ENCODE data around the gene CMTM1.

CMTM1 gene

GRCh38 chr16:66612422-66612821 is 46.2 kb downstream of the CMTM1 start:
- no peak for DNase-seq (ENCODE audit: extremely low read depth, low read depth)
- no peak for TF ChIP-seq CTCF (IDR thresholded peaks at IDR 0.05; ENCODE audit: low read depth, low read length)

GRCh38 chr16:66614161-66614802 is 48.0 kb downstream of the CMTM1 start:
- no peak for TF ChIP-seq CTCF (IDR thresholded peaks at IDR 0.05; ENCODE audit: low read depth, low read length)
- DNase-seq (ENCODE audit: extremely low read depth, low read depth): no peak

DNA sequence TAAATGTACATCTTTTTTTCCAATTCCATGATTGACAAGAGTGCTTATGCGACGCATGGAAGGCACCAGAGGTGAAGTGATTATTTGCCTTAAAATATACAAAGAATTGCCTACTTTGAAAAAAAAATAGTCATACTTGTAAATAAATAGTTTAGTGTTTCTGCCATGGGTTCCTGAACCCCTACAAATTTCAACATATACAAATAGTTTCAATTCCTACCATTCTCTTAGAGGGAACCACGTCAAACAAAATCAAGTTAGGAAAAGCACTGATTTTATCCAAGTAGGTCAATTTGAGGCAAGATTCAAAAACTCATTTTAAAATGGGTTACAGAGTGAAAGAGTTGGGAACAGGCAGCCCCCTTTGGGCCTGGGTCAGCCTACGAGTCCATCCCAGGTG is 49.9 kb downstream of the CMTM1 start:
- no peak for TF ChIP-seq CTCF (IDR thresholded peaks at IDR 0.05; ENCODE audit: low read depth, low read length)
- no peak for DNase-seq (ENCODE audit: extremely low read depth, low read depth)

- DNase-seq (ENCODE audit: extremely low read depth, low read depth): no peak
- TF ChIP-seq CTCF (IDR thresholded peaks at IDR 0.05; ENCODE audit: low read depth, low read length): no peak
Observed at GRCh38 chr16:66616592-66616991, 50.4 kb downstream of the CMTM1 start.

DNA sequence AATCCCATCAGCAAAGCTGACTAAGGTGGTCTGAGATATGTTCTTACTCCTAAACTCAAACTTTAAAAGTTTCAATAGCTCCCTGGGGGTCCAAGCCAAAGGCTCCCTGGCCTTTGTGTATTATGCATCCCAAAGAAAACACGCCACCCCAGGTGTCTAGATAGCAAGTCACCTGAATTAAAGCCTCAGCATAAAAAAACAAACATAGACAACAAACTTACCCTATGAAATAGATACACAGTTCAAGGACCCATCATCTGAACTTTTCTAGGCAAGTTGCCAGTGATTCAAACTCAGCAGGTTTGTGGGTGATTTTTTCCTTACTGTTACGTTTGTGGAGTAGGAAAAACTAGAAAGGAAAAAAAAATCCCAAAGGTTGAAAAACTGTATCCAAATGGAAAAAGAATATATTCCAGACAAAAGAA is 50.8 kb downstream of the CMTM1 start:
- DNase-seq (ENCODE audit: extremely low read depth, low read depth): no peak
- TF ChIP-seq CTCF (IDR thresholded peaks at IDR 0.05; ENCODE audit: low read depth, low read length): no peak

DNA sequence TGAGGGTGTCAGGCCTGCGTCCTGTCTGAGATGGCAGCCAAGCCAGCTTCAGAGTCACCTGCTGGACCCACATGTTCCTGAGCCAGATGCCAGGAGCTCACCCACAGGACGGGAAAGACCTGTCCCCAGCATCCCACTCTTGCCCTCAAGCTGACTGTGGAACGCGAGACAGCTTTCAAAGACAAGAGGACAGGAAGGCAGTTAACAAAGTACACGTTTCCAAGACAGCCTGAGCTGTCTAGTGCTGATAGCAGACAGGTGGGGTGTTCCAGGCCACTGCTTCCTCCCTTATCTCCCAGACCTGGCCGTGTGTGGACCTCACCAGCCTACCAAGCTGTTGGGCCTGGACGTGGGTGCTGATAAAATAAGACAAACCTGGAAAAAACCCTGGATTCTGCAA is 51.5 kb downstream of the CMTM1 start:
- no peak for TF ChIP-seq CTCF (IDR thresholded peaks at IDR 0.05; ENCODE audit: low read depth, low read length)

GRCh38 chr16:66618588-66619375 is 52.5 kb downstream of the CMTM1 start:
- TF ChIP-seq CTCF (IDR thresholded peaks at IDR 0.05; ENCODE audit: low read depth, low read length): no peak
- peak; percentile 79 for DNase-seq (ENCODE audit: extremely low read depth, low read depth)

More for the DNA sequence above, 51.5 kb downstream of the CMTM1 start:
- no peak for DNase-seq (ENCODE audit: extremely low read depth, low read depth)
